HL-60 (cell line): Measurements from ENCODE around the gene HAPLN1.

Source experiments
- TF ChIP-seq, protein P1 (sequence below): IDR thresholded peaks from one replicate; pipeline ENCODE4 v1.5.1; 2011; ENCODE audit warnings: low read length, control low read depth, inconsistent platforms; ENCODE audit not compliant: insufficient read depth
- TF ChIP-seq, protein P2 (sequence below): IDR thresholded peaks from 2 replicates; pipeline ENCODE4 v1.6.1; 2012; ENCODE audit warnings: low read depth; ENCODE audit not compliant: insufficient replicate concordance

DNA sequence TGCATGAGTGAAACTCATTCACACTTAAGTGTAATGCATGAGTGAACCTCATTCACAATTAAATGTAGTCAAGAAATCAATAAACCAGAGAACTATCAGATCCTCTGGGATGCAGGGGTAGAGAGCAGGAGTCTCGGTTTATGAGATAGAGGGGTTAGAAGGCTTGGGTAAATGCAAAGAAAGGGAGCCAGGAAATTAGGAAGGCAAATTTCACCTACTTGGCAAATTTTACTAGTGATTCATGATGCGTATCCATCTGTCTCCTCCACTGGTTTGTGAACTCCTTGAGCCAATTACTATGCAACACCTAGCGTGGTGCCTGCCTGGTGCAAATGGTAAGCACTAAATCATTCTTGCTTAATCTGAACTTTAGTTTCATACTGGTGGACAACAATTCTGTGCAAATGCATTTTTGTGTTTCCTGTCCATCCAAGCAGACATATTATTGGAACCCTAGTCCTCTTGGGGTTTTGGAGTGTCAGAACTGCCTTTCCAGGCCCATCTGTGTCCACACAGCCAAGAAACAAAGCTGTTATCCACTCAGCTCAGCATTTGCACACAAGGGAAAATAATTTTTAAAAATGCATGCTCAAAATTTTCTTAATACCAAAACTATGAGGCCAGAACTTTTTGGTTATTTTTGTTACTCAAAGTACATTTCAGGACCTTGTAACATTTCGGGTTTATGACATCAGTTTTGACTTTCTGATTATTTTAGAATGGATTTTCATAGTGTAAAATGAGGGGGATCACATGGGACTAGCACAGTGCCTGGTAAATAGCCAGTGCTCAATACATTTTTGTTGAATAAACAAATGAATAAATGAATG is 5.2 kb downstream of the HAPLN1 start:
- TF ChIP-seq, protein P1, sequence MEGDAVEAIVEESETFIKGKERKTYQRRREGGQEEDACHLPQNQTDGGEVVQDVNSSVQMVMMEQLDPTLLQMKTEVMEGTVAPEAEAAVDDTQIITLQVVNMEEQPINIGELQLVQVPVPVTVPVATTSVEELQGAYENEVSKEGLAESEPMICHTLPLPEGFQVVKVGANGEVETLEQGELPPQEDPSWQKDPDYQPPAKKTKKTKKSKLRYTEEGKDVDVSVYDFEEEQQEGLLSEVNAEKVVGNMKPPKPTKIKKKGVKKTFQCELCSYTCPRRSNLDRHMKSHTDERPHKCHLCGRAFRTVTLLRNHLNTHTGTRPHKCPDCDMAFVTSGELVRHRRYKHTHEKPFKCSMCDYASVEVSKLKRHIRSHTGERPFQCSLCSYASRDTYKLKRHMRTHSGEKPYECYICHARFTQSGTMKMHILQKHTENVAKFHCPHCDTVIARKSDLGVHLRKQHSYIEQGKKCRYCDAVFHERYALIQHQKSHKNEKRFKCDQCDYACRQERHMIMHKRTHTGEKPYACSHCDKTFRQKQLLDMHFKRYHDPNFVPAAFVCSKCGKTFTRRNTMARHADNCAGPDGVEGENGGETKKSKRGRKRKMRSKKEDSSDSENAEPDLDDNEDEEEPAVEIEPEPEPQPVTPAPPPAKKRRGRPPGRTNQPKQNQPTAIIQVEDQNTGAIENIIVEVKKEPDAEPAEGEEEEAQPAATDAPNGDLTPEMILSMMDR, result no peak
- TF ChIP-seq, protein P2, sequence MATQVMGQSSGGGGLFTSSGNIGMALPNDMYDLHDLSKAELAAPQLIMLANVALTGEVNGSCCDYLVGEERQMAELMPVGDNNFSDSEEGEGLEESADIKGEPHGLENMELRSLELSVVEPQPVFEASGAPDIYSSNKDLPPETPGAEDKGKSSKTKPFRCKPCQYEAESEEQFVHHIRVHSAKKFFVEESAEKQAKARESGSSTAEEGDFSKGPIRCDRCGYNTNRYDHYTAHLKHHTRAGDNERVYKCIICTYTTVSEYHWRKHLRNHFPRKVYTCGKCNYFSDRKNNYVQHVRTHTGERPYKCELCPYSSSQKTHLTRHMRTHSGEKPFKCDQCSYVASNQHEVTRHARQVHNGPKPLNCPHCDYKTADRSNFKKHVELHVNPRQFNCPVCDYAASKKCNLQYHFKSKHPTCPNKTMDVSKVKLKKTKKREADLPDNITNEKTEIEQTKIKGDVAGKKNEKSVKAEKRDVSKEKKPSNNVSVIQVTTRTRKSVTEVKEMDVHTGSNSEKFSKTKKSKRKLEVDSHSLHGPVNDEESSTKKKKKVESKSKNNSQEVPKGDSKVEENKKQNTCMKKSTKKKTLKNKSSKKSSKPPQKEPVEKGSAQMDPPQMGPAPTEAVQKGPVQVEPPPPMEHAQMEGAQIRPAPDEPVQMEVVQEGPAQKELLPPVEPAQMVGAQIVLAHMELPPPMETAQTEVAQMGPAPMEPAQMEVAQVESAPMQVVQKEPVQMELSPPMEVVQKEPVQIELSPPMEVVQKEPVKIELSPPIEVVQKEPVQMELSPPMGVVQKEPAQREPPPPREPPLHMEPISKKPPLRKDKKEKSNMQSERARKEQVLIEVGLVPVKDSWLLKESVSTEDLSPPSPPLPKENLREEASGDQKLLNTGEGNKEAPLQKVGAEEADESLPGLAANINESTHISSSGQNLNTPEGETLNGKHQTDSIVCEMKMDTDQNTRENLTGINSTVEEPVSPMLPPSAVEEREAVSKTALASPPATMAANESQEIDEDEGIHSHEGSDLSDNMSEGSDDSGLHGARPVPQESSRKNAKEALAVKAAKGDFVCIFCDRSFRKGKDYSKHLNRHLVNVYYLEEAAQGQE, result no peak
